Testis (tissue), 2 donors: ENCODE data around the gene AASDH.

Source experiments
- CTCF ChIP-seq, 3 experiments: fragments of 450-650 bp in 2 of 3; fragments of 200-600 bp in 1 of 3; sonication (generic) in 1 of 3; IDR thresholded peaks; one replicate each; pipeline ENCODE4 v1.5.1; 2016 to 2019; ENCODE audit warnings: antibody characterized with exemption in 3 of 3, mild to moderate bottlenecking in 2 of 3, moderate library complexity in 1 of 3
- POLR2A ChIP-seq: fragments of 450-650 bp; IDR thresholded peaks from one replicate; pipeline ENCODE4 v1.6.1; 2017; ENCODE audit warnings: antibody characterized with exemption, mild to moderate bottlenecking, moderate library complexity

DNA sequence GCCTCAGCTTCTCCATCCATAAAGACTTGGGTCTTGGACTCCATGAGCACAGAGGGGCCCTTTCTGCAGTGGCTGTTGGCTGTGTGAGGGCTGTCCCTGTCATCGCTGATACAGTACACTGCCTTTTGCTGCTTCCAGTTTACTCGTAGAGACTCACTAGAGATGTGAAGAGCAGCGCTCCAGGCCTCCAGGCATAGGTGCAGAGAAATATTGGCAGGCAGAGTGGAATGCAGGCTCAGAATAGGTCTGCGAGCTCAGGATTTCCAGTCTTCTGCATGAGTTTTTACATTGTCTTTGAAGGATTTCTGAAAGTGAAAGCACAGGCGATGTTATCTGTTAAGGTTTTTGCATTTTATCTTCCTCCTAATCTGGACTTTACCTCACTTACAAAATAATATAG, 97.4 kb downstream of the AASDH start:
- TF ChIP-seq CTCF (IDR thresholded peaks at IDR 0.05) (no peak), POLR2A (no peak)
